A673 (cell line): ENCODE data around the gene RHCG. TPM values are rescaled to one million over a fixed set of nuclear protein-coding genes. Genes with fewer than 3 reads are reported as not detected.

Experiments
- BruUV-seq: library from RNA; stranded (reverse); fragments of 400-500 nt; replicated peaks from 2 replicates; lab custom pipeline; 2021; lab: Mats Ljungman, UMichigan
- CTCF ChIA-PET: fragments of 300-600 bp; sonication (Branson Sonifier 250); formaldehyde crosslinking; loops from one replicate; lab custom pipeline; 2022; ENCODE audit warnings: antibody characterized with exemption; lab: Charles Lee
- POLR2A ChIA-PET: fragments of 300-600 bp; sonication (Branson Sonifier 250); formaldehyde crosslinking; loops from one replicate; lab custom pipeline; 2022; ENCODE audit warnings: antibody characterized with exemption; ENCODE audit not compliant: low non-redundant PET; lab: Charles Lee
- DNase-seq: peaks from one replicate; pipeline ENCODE4 v3.0.0-alpha.2; 2015; ENCODE audit warnings: low spot score
- H3K27ac ChIP-seq: fragments of 200-600 bp; sonication (generic); 2 replicates; pipeline ENCODE4 v1.5.1; 2016; ENCODE audit warnings: mixed run types, low read depth, mild to moderate bottlenecking, mixed read lengths, antibody characterized with exemption, low read length; ENCODE audit not compliant: poor library complexity, severe bottlenecking
- H3K27me3 ChIP-seq: fragments of 200-600 bp; sonication (generic); replicated peaks from 2 replicates; pipeline ENCODE4 v1.6.1; 2017; ENCODE audit warnings: mixed run types, low read depth, mild to moderate bottlenecking, mixed read lengths, antibody characterized with exemption, low read length; ENCODE audit not compliant: insufficient read depth, poor library complexity
- H3K36me3 ChIP-seq: fragments of 200-600 bp; sonication (generic); 2 replicates; pipeline ENCODE4 v1.6.1; 2016; ENCODE audit warnings: mixed run types, mild to moderate bottlenecking, mixed read lengths, antibody characterized with exemption, low read length; ENCODE audit not compliant: insufficient read depth, poor library complexity, severe bottlenecking
- H3K4me1 ChIP-seq: fragments of 200-600 bp; sonication (generic); 2 replicates; pipeline ENCODE4 v1.6.1; 2017; ENCODE audit warnings: mixed run types, mild to moderate bottlenecking, mixed read lengths, antibody characterized with exemption, low read length; ENCODE audit not compliant: insufficient read depth, poor library complexity, severe bottlenecking
- H3K4me3 ChIP-seq: fragments of 200-600 bp; sonication (generic); 2 replicates; pipeline ENCODE4 v1.5.1; 2016; ENCODE audit warnings: low read depth, mixed run types, mild to moderate bottlenecking, mixed read lengths, low read length; ENCODE audit not compliant: poor library complexity, severe bottlenecking
- H3K9me3 ChIP-seq: fragments of 200-600 bp; sonication (generic); 2 replicates; pipeline ENCODE4 v1.6.1; 2016; ENCODE audit warnings: mixed run types, low read depth, mild to moderate bottlenecking, mixed read lengths, antibody characterized with exemption, low read length; ENCODE audit not compliant: poor library complexity, severe bottlenecking
- CTCF ChIP-seq: fragments of 300-800, 200-600 bp; sonication (generic); conservative IDR thresholded peaks from 2 replicates; pipeline ENCODE4 v1.5.1; 2017; ENCODE audit warnings: low read depth, mild to moderate bottlenecking, antibody characterized with exemption, low read length, moderate library complexity, mixed read lengths
- EZH2 ChIP-seq: fragments of 200-600 bp; sonication (generic); IDR thresholded peaks from 2 replicates; pipeline ENCODE4 v1.6.1; 2017; ENCODE audit warnings: borderline replicate concordance, low read depth, mild to moderate bottlenecking, mixed read lengths, antibody characterized with exemption, low read length; ENCODE audit not compliant: poor library complexity, severe bottlenecking
- intact Hi-C: fragments of 100-400 bp; cut with micrococcal nuclease; formaldehyde crosslinking; loops from one replicate; pipeline ENCODE4 v1.10.0; 2022; ENCODE audit not compliant: unreplicated experiment
- total RNA-seq: library from RNA; stranded (reverse); gene quantifications from 2 replicates; pipeline ENCODE4 v1.2.3, GENCODE V29; 2021

The RHCG gene
- total RNA-seq, 1 experiment from 2014 or later = 1.4 TPM

GRCh38 chr15:89450076-89451006 lies 46.0 kb downstream of the RHCG start:
- intact Hi-C loops = no loop called here
- H3K4me1 ChIP-seq = no peaks in the 10 kb centered on the region
- no peak overlapping the region for H3K4me3 ChIP-seq
- TF ChIP-seq CTCF = no peak
- TF ChIP-seq EZH2 = no peak
- ChIA-PET POLR2A (no interaction called here), CTCF (interaction anchor here (0.7 kb wide), 1 partner anchor 20 kb away, joined by 10 read pairs; no protein-coding TSS in a partner anchor)
- no peak for DNase-seq
- no peak overlapping the region for H3K27ac ChIP-seq
- no peaks in the 10 kb centered on the region for H3K36me3 ChIP-seq
- BruUV-seq = no TSS peak
- no peaks in the 10 kb centered on the region for H3K27me3 ChIP-seq
- H3K9me3 ChIP-seq = no peaks in the 10 kb centered on the region

- BruUV-seq = no TSS peak
- Histone ChIP-seq H3K4me3 (no peak overlapping the region), H3K27ac (no peak overlapping the region), H3K4me1 (no peaks in the 10 kb centered on the region), H3K36me3 (no peaks in the 10 kb centered on the region), H3K27me3 (no peaks in the 10 kb centered on the region), H3K9me3 (no peaks in the 10 kb centered on the region)
- intact Hi-C loops = no loop called here
- TF ChIP-seq CTCF (no peak), EZH2 (no peak)
- ChIA-PET CTCF (no interaction called here), POLR2A (no interaction called here)
- DNase-seq = no peak
Measured at GRCh38 chr15:89448825-89449224, 47.6 kb downstream of the RHCG start.

GRCh38 chr15:89447676-89448075 lies 48.7 kb downstream of the RHCG start:
- no TSS peak for BruUV-seq
- TF ChIP-seq CTCF (no peak), EZH2 (no peak)
- no peaks in the 10 kb centered on the region for H3K9me3 ChIP-seq
- no peak overlapping the region for H3K4me3 ChIP-seq
- intact Hi-C loops = no loop called here
- H3K36me3 ChIP-seq = no peaks in the 10 kb centered on the region
- H3K27ac ChIP-seq = no peak overlapping the region
- peaks cover 7% of the 10 kb centered on the region for H3K4me1 ChIP-seq
- ChIA-PET POLR2A (no interaction called here), CTCF (no interaction called here)
- no peak for DNase-seq
- no peaks in the 10 kb centered on the region for H3K27me3 ChIP-seq
